Activated CD8-positive, alpha-beta memory T cell treated with anti-CD3 and anti-CD28 coated beads, Interleukin-2, amount 10 ng/mL, durations not matched to agents 7 days and 5 days (primary cell): Measurements from ENCODE around the gene SYPL2. TPM values are rescaled to one million over a fixed set of nuclear protein-coding genes. Genes with fewer than 3 reads are reported as not detected.

Experiments used
- ATAC-seq: fragments of 150-1000 bp; cut with Tn5 transposase; one replicate; pipeline ENCODE4 v1.10.0; 2021; ENCODE audit warnings: moderate library complexity
- CTCF ChIA-PET: fragments of 350-600 bp; sonication (Branson Sonifier 250); formaldehyde crosslinking; loops from one replicate; lab custom pipeline; 2021; ENCODE audit warnings: antibody characterized with exemption; lab: Charles Lee
- DNase-seq: peaks from one replicate; pipeline ENCODE4 v3.0.0-alpha.2; 2020
- H3K27ac Mint-ChIP-seq: one replicate; pipeline ENCODE4 v1.8.0; 2021; ENCODE audit warnings: mild to moderate bottlenecking, mixed read lengths
- H3K27me3 Mint-ChIP-seq: one replicate; pipeline ENCODE4 v1.8.0; 2021; ENCODE audit warnings: mixed read lengths
- H3K36me3 Mint-ChIP-seq: one replicate; pipeline ENCODE4 v1.8.0; 2021; ENCODE audit warnings: mild to moderate bottlenecking, mixed read lengths
- H3K4me1 Mint-ChIP-seq: one replicate; pipeline ENCODE4 v1.8.0; 2021; ENCODE audit warnings: mixed read lengths
- H3K4me3 Mint-ChIP-seq: one replicate; pipeline ENCODE4 v1.8.0; 2021; ENCODE audit warnings: mild to moderate bottlenecking, moderate library complexity, mixed read lengths
- H3K9me3 Mint-ChIP-seq: one replicate; pipeline ENCODE4 v1.8.0; 2022; ENCODE audit warnings: low read depth, mixed read lengths
- total RNA-seq, 2 experiments: library from RNA; stranded (reverse); gene quantifications; one replicate each; pipeline ENCODE4 v1.2.3, GENCODE V29; 2021

The SYPL2 gene
- total RNA-seq, 2 experiments from 2014 or later, result not detected

- Mint-ChIP-seq H3K27ac (peak overlapping the region; percentile 52), H3K4me3 (no peak overlapping the region), H3K27me3 (no peaks in the 10 kb centered on the region), H3K36me3 (no peaks in the 10 kb centered on the region), H3K9me3 (no peaks in the 10 kb centered on the region), H3K4me1 (peaks cover 23% of the 10 kb centered on the region)
- DNase-seq (peak; percentile 33), ATAC-seq (no peak)
- CTCF ChIA-PET, result interaction anchor here (1.5 to 46.0 kb wide), 7 partner anchors 8 to 266 kb away, joined by 3 to 1550 read pairs (median 62); partner anchors contain the start of genes AMIGO1, ATXN7L2, CYB561D1 and SORT1
These were observed 64.2 kb downstream of the SYPL2 start for GRCh38 chr1:109530457-109531087.

- no peak for ATAC-seq
- CTCF ChIA-PET, result interaction anchor here (0.8 to 46.0 kb wide), 38 partner anchors 8 to 453 kb away, joined by 3 to 1550 read pairs (median 8); partner anchors contain the start of genes AHCYL1, AMIGO1, ATXN7L2 and CELSR2
- Mint-ChIP-seq H3K4me1 (peaks cover 23% of the 10 kb centered on the region), H3K4me3 (no peak overlapping the region), H3K36me3 (no peaks in the 10 kb centered on the region), H3K27me3 (no peaks in the 10 kb centered on the region), H3K27ac (peak overlapping the region; percentile 52), H3K9me3 (no peaks in the 10 kb centered on the region)
- no peak for DNase-seq
These were observed 65.0 kb downstream of the SYPL2 start for GRCh38 chr1:109531380-109531779.

Other genes with a start within 250 kb of the SYPL2 start
- gene CELSR2, start 217.0 kb upstream of the SYPL2 start, total RNA-seq, result 1 to 10 TPM; 3.3 to 4.0 TPM
- gene PSRC1, start 183.4 kb upstream of the SYPL2 start, total RNA-seq, result 10 to 100 TPM; 19.6 to 36.1 TPM
- gene MYBPHL, start 159.5 kb upstream of the SYPL2 start, total RNA-seq, result not detected
- gene SORT1, start 68.6 kb upstream of the SYPL2 start, total RNA-seq, result 1 to 10 TPM; 5.3 to 8.5 TPM
- 100 to 1,000 TPM; 178 to 211 TPM for gene PSMA5, start 40.1 kb upstream of the SYPL2 start, total RNA-seq
- 10 to 100 TPM; 10.4 to 11.1 TPM for gene ATXN7L2, start 17.4 kb downstream of the SYPL2 start, total RNA-seq
- gene CYB561D1, start 27.5 kb downstream of the SYPL2 start, total RNA-seq, result 10 to 100 TPM; 11.0 to 15.0 TPM
- gene AMIGO1, start 43.2 kb downstream of the SYPL2 start, total RNA-seq, result under 1 TPM; 0.20 to 0.26 TPM
- under 1 TPM in 1 of 2 experiments, not detected in 1; 0.16 TPM for gene GPR61, start 73.3 kb downstream of the SYPL2 start, total RNA-seq
- gene GNAI3, start 82.1 kb downstream of the SYPL2 start, total RNA-seq, result 1 to 10 TPM; 7.5 to 8.3 TPM
- gene GNAT2, start 153.1 kb downstream of the SYPL2 start, total RNA-seq, result not detected
- 100 to 1,000 TPM in 1 of 2 experiments, 10 to 100 TPM in 1; 90.4 to 113 TPM for gene AMPD2, start 153.3 kb downstream of the SYPL2 start, total RNA-seq
- 1 to 10 TPM; 5.7 to 6.7 TPM for gene GSTM4, start 189.6 kb downstream of the SYPL2 start, total RNA-seq
- 10 to 100 TPM in 1 of 2 experiments, 1 to 10 TPM in 1; 8.0 to 17.8 TPM for gene GSTM2, start 201.5 kb downstream of the SYPL2 start, total RNA-seq
- not detected for gene GSTM1, start 221.3 kb downstream of the SYPL2 start, total RNA-seq
- gene GSTM5, start 245.7 kb downstream of the SYPL2 start, total RNA-seq, result not detected